HEK293 (cell line): ENCODE data around the gene ITSN1.
A peak's percentile ranks its signal among the peaks of the same experiment; 100 is the strongest.

Experiments
- CTCF ChIA-PET: fragments of 350-600 bp; formaldehyde crosslinking; extraction: SDS; loops from one replicate; lab custom pipeline; 2021; ENCODE audit warnings: antibody characterized with exemption; lab: Yijun Ruan, JAX
- POLR2A ChIA-PET: fragments of 300-600 bp; formaldehyde crosslinking; extraction: SDS; loops from one replicate; lab custom pipeline; 2020; ENCODE audit warnings: antibody characterized with exemption, inconsistent platforms; lab: Yijun Ruan, JAX
- H3K27ac ChIP-seq: fragments of 200-500 bp; sonication (Bioruptor generic); 2 replicates; pipeline ENCODE4 v1.5.1; 2014; ENCODE audit warnings: low read depth, low read length, control low read depth, inconsistent platforms; ENCODE audit errors: extremely low read depth
- H3K36me3 ChIP-seq, 2 experiments: fragments of 200-500 bp in 1 of 2; sonication (Bioruptor generic) in 1 of 2; 1 replicate in 1 of 2; 2 replicates in 1 of 2; pipeline ENCODE4 v1.5.1; 2014 to 2017; ENCODE audit warnings: inconsistent platforms in 2 of 2, low read length in 2 of 2; ENCODE audit not compliant: control insufficient read depth in 2 of 2, insufficient read depth in 1 of 2
- H3K4me1 ChIP-seq: fragments of 200-500 bp; sonication (Bioruptor generic); 2 replicates; pipeline ENCODE4 v1.5.1; 2014; ENCODE audit warnings: mild to moderate bottlenecking, low read length, inconsistent platforms; ENCODE audit not compliant: control insufficient read depth, insufficient read depth
- H3K4me3 ChIP-seq: 2 replicates; pipeline ENCODE4 v1.5.1; 2011; ENCODE audit warnings: low read depth, mild to moderate bottlenecking, control low read depth, low read length, moderate library complexity
- H3K9me3 ChIP-seq: fragments of 200-500 bp; sonication (Bioruptor generic); 2 replicates; pipeline ENCODE4 v1.5.1; 2014; ENCODE audit warnings: low read depth, low read length, inconsistent platforms; ENCODE audit not compliant: control insufficient read depth, insufficient read depth
- EGR2 ChIP-seq: fragments of 450-650 bp; formaldehyde crosslinking; IDR thresholded peaks from 2 replicates; pipeline ENCODE4 v1.5.1; 2016; ENCODE audit warnings: low read depth, missing biosample characterization, missing genetic modification characterization
- HOXA7 ChIP-seq: sonication (generic); formaldehyde crosslinking; IDR thresholded peaks from 2 replicates; pipeline ENCODE4 v1.8.1; 2022; ENCODE audit warnings: missing genetic modification reagents, borderline replicate concordance
- HOXD13 ChIP-seq: sonication (generic); formaldehyde crosslinking; IDR thresholded peaks from 2 replicates; pipeline ENCODE4 v1.8.0; 2022; ENCODE audit warnings: missing genetic modification reagents, borderline replicate concordance
- OVOL3 ChIP-seq: fragments of 450-650 bp; formaldehyde crosslinking; IDR thresholded peaks from 2 replicates; pipeline ENCODE4 v1.5.1; 2016; ENCODE audit warnings: missing biosample characterization, missing genetic modification characterization
- SCRT1 ChIP-seq: fragments of 450-650 bp; formaldehyde crosslinking; IDR thresholded peaks from 2 replicates; pipeline ENCODE4 v1.5.1; 2016; ENCODE audit warnings: missing biosample characterization, missing genetic modification characterization, borderline replicate concordance
- SCRT2 ChIP-seq: fragments of 450-650 bp; formaldehyde crosslinking; IDR thresholded peaks from 2 replicates; pipeline ENCODE4 v1.5.1; 2016; ENCODE audit warnings: missing biosample characterization, missing genetic modification characterization
- WT1 ChIP-seq: fragments of 450-650 bp; formaldehyde crosslinking; IDR thresholded peaks from 2 replicates; pipeline ENCODE4 v1.5.1; 2016; ENCODE audit warnings: missing biosample characterization, missing genetic modification characterization
- ZFP41 ChIP-seq: fragments of 450-650 bp; formaldehyde crosslinking; IDR thresholded peaks from 2 replicates; pipeline ENCODE4 v1.5.1; 2016; ENCODE audit warnings: missing biosample characterization, missing genetic modification characterization, borderline replicate concordance
- ZFP69B ChIP-seq: fragments of 450-650 bp; formaldehyde crosslinking; IDR thresholded peaks from 2 replicates; pipeline ENCODE4 v1.5.1; 2016; ENCODE audit warnings: missing biosample characterization, missing genetic modification characterization
- ZNF133 ChIP-seq: fragments of 450-650 bp; formaldehyde crosslinking; IDR thresholded peaks from 2 replicates; pipeline ENCODE4 v1.5.1; 2016; ENCODE audit warnings: missing biosample characterization, missing genetic modification characterization
- ZNF19 ChIP-seq: fragments of 450-650 bp; formaldehyde crosslinking; IDR thresholded peaks from 2 replicates; pipeline ENCODE4; 2016; ENCODE audit warnings: missing biosample characterization, missing genetic modification characterization, low read depth
- ZNF335 ChIP-seq: fragments of 450-650 bp; formaldehyde crosslinking; conservative IDR thresholded peaks from 2 replicates; pipeline ENCODE4 v1.5.1; 2016; ENCODE audit warnings: missing biosample characterization, missing genetic modification characterization
- ZNF341 ChIP-seq: fragments of 450-650 bp; formaldehyde crosslinking; IDR thresholded peaks from 2 replicates; pipeline ENCODE4; 2016; ENCODE audit warnings: low read depth, missing biosample characterization, missing genetic modification characterization
- ZNF416 ChIP-seq: fragments of 450-650 bp; formaldehyde crosslinking; IDR thresholded peaks from 2 replicates; pipeline ENCODE4 v1.5.1; 2016; ENCODE audit warnings: missing biosample characterization, missing genetic modification characterization
- ZNF558 ChIP-seq: fragments of 450-650 bp; formaldehyde crosslinking; IDR thresholded peaks from 2 replicates; pipeline ENCODE4 v1.5.1; 2016; ENCODE audit warnings: missing biosample characterization, missing genetic modification characterization
- ZNF580 ChIP-seq: fragments of 450-650 bp; formaldehyde crosslinking; IDR thresholded peaks from 2 replicates; pipeline ENCODE4 v1.5.1; 2016; ENCODE audit warnings: missing biosample characterization, missing genetic modification characterization
- ZNF624 ChIP-seq: fragments of 450-650 bp; formaldehyde crosslinking; IDR thresholded peaks from 2 replicates; pipeline ENCODE4 v1.5.1; 2017; ENCODE audit warnings: missing biosample characterization, missing genetic modification characterization
- ZNF626 ChIP-seq: fragments of 450-650 bp; sonication (Bioruptor Pico); formaldehyde crosslinking; IDR thresholded peaks from 2 replicates; pipeline ENCODE4 v1.5.1; 2018; ENCODE audit warnings: missing biosample characterization, missing genetic modification characterization, inconsistent platforms
- ZNF658 ChIP-seq: fragments of 450-650 bp; formaldehyde crosslinking; IDR thresholded peaks from 2 replicates; pipeline ENCODE4; 2016; ENCODE audit warnings: missing biosample characterization, missing genetic modification characterization
- ZNF777 ChIP-seq: fragments of 450-650 bp; formaldehyde crosslinking; IDR thresholded peaks from 2 replicates; pipeline ENCODE4 v1.5.1; 2017; ENCODE audit warnings: missing biosample characterization, missing genetic modification characterization, borderline replicate concordance
- ZNF837 ChIP-seq: fragments of 450-650 bp; formaldehyde crosslinking; IDR thresholded peaks from 2 replicates; pipeline ENCODE4 v1.5.1; 2016; ENCODE audit warnings: missing biosample characterization, missing genetic modification characterization
- ZSCAN18 ChIP-seq: fragments of 450-650 bp; formaldehyde crosslinking; IDR thresholded peaks from 2 replicates; pipeline ENCODE4 v1.5.1; 2016; ENCODE audit warnings: missing biosample characterization, missing genetic modification characterization

Gene ITSN1

GRCh38 chr21:33698087-33698860 is 56.0 kb downstream of the ITSN1 start:
- Histone ChIP-seq H3K4me3 (no peak overlapping the region), H3K4me1 (peaks cover 5% of the 10 kb centered on the region; the same call in 1 of the 2 replicates), H3K9me3 (no peaks in the 10 kb centered on the region), H3K27ac (no peak overlapping the region), H3K36me3 (no peaks in the 10 kb centered on the region)
- ChIA-PET POLR2A (no interaction called here), CTCF (interaction anchor here (0.6 to 1.6 kb wide), 2 partner anchors 12 to 1099 kb away, joined by 3 to 8 read pairs; no protein-coding TSS in a partner anchor)
- no peak for TF ChIP-seq ZNF837

- Histone ChIP-seq H3K4me3 (no peak overlapping the region), H3K36me3 (no peaks in the 10 kb centered on the region), H3K9me3 (no peaks in the 10 kb centered on the region), H3K27ac (no peak overlapping the region), H3K4me1 (peaks cover 5% of the 10 kb centered on the region; the same call in 1 of the 2 replicates)
- ChIA-PET CTCF (interaction anchor here (0.8 kb wide), 1 partner anchor 649 kb away, joined by 3 read pairs; no protein-coding TSS in a partner anchor), POLR2A (interaction anchor here (0.5 kb wide), 1 partner anchor 14 kb away, joined by 10 read pairs; no protein-coding TSS in a partner anchor)
- TF ChIP-seq ZNF133 (tag by site-specific recombination) (no peak), WT1 (tag by site-specific recombination) (no peak), ZNF777 (no peak), ZNF19 (tag by site-specific recombination) (no peak), ZNF416 (tag by site-specific recombination) (no peak), ZNF658 (no peak), EGR2 (no peak), HOXD13 (no peak), OVOL3 (tag by site-specific recombination) (no peak), ZFP69B (tag by site-specific recombination) (no peak), ZNF624 (tag by site-specific recombination) (no peak), ZNF335 (tag by site-specific recombination) (no peak), HOXA7 (no peak), ZSCAN18 (tag by site-specific recombination) (no peak), ZNF558 (tag by site-specific recombination) (no peak), SCRT1 (tag by site-specific recombination) (no peak), SCRT2 (tag by site-specific recombination) (no peak), ZNF580 (no peak), ZFP41 (tag by site-specific recombination) (no peak)
These were observed 57.0 kb downstream of the ITSN1 start for GRCh38 chr21:33699277-33699676.

GRCh38 chr21:33700491-33700890 is 58.2 kb downstream of the ITSN1 start:
- ChIA-PET POLR2A (no interaction called here), CTCF (no interaction called here)
- no peaks in the 10 kb centered on the region for H3K9me3 ChIP-seq
- TF ChIP-seq ZNF341 (tag by site-specific recombination), result 0 out of 2 replicates have a peak, but pooled peaks have one; percentile 8
- TF ChIP-seq ZNF626 (tag by site-specific recombination), result no peak
- no peak overlapping the region for H3K4me3 ChIP-seq
- H3K36me3 ChIP-seq, result no peaks in the 10 kb centered on the region
- H3K27ac ChIP-seq, result no peak overlapping the region
- peaks cover 4% of the 10 kb centered on the region; the same call in 1 of the 2 replicates for H3K4me1 ChIP-seq
